SK-N-MC (cell line): ENCODE results near the gene AVEN.

Source experiments
- EZH2 ChIP-seq: fragments of 200-600 bp; sonication (generic); IDR thresholded peaks from one replicate; pipeline ENCODE4 v1.6.1; 2017; ENCODE audit warnings: antibody characterized with exemption
- FOXP2 ChIP-seq: optimal IDR thresholded peaks from 2 replicates; pipeline ENCODE3; 2011; ENCODE audit warnings: mild to moderate bottlenecking, moderate library complexity; ENCODE audit not compliant: insufficient read depth; ENCODE audit errors: extremely low read length, control extremely low read depth
- POLR2AphosphoS5 ChIP-seq: IDR thresholded peaks from 2 replicates; pipeline ENCODE4 v1.6.1; 2012; ENCODE audit warnings: mild to moderate bottlenecking, low read depth, low read length, borderline replicate concordance

GRCh38 chr15:33988384-33988783, 50.6 kb downstream of the AVEN start:
- TF ChIP-seq POLR2AphosphoS5 (no peak), EZH2 (no peak), FOXP2 (no peak)
